HepG2 (cell line): Measurements from ENCODE around the gene TSPYL1. TPM values are rescaled to one million over a fixed set of nuclear protein-coding genes. Genes with fewer than 3 reads are reported as not detected.

ENCODE experiments used
- ATAC-seq: fragments of 200-7000 bp; cut with Tn5 transposase; 3 replicates; pipeline ENCODE4 v1.9.1; 2020; ENCODE audit warnings: mild to moderate bottlenecking, moderate library complexity
- BruUV-seq: library from RNA; stranded (reverse); fragments of 400-500 nt; replicated peaks from 2 replicates; lab custom pipeline; 2021; lab: Mats Ljungman, UMichigan
- CTCF ChIA-PET: fragments of 300-600 bp; formaldehyde crosslinking; extraction: SDS; loops from one replicate; lab custom pipeline; 2021; ENCODE audit warnings: low total read pairs, inconsistent platforms, low intra/inter-chr PET ratio; lab: Yijun Ruan, JAX
- POLR2A ChIA-PET: fragments of 350-600 bp; sonication (Branson Sonifier 250); formaldehyde crosslinking; loops from one replicate; lab custom pipeline; 2020; ENCODE audit warnings: antibody characterized with exemption, inconsistent platforms; lab: Yijun Ruan, JAX
- DNase-seq: peaks from one replicate; pipeline ENCODE4 v3.0.0-alpha.2; 2015; ENCODE audit warnings: low spot score
- FAIRE-seq: peaks from 3 replicates; lab custom pipeline; 2011; peaks lifted over from hg19 to GRCh38; lab: Jason Lieb, UNC
- H2AFZ ChIP-seq: one replicate; pipeline ENCODE4 v1.6.1; 2011; ENCODE audit warnings: low read length, inconsistent platforms
- H3K27ac ChIP-seq: fragments of 300-600 bp; 3 replicates; pipeline ENCODE4 v1.8.0; 2011; ENCODE audit warnings: mixed run types, mild to moderate bottlenecking, mixed read lengths, low read length, inconsistent platforms; ENCODE audit not compliant: insufficient read depth; ENCODE audit errors: extremely low read length
- H3K27me3 ChIP-seq, 2 experiments: fragments of 200-600 bp in 1 of 2; 2 replicates in 1 of 2; 3 replicates in 1 of 2; pipeline versions ENCODE4 v1.6.0 to v1.8.0; 2011; ENCODE audit warnings: low read length in 2 of 2, mild to moderate bottlenecking in 2 of 2, moderate library complexity in 2 of 2, inconsistent platforms in 1 of 2; ENCODE audit not compliant: insufficient read depth in 2 of 2, control insufficient read depth in 1 of 2
- H3K36me3 ChIP-seq, 2 experiments: fragments of 200-600 bp in 1 of 2; replicated peaks in 1 of 2; 2 replicates in 1 of 2; 3 replicates in 1 of 2; pipeline versions ENCODE4 v1.5.1 to v1.8.0; 2011; ENCODE audit warnings: low read length in 2 of 2, inconsistent platforms in 1 of 2; ENCODE audit not compliant: insufficient read depth in 2 of 2, control insufficient read depth in 1 of 2
- H3K4me1 ChIP-seq: 2 replicates; pipeline ENCODE4 v1.5.1; 2012; ENCODE audit warnings: low read length, inconsistent platforms; ENCODE audit not compliant: insufficient read depth
- H3K4me2 ChIP-seq: 2 replicates; pipeline ENCODE4 v1.6.0; 2011; ENCODE audit warnings: low read depth, low read length, inconsistent platforms
- H3K4me3 ChIP-seq, 3 experiments: fragments of 200-600 bp in 1 of 3; sonication (generic), shearing (Covaris generic) in 1 of 3; replicated peaks in 1 of 3; 2 replicates each; pipeline ENCODE4 v1.5.1; 2011 to 2016; ENCODE audit warnings: low read length in 3 of 3, inconsistent platforms in 2 of 3, low read depth in 2 of 3, mild to moderate bottlenecking in 2 of 3, control low read depth in 1 of 3, mixed read lengths in 1 of 3; ENCODE audit not compliant: insufficient read depth in 1 of 3
- H3K79me2 ChIP-seq: one replicate; pipeline ENCODE4 v1.6.1; 2011; ENCODE audit warnings: low read length, inconsistent platforms; ENCODE audit not compliant: insufficient read depth
- H3K9ac ChIP-seq: 2 replicates; pipeline ENCODE4 v1.6.0; 2011; ENCODE audit warnings: mild to moderate bottlenecking, low read depth, low read length, inconsistent platforms; ENCODE audit not compliant: insufficient read depth
- H3K9me3 ChIP-seq: 2 replicates; pipeline ENCODE4 v1.5.1; 2012; ENCODE audit warnings: mild to moderate bottlenecking, low read length
- H4K20me1 ChIP-seq: 2 replicates; pipeline ENCODE4 v1.6.0; 2011; ENCODE audit warnings: inconsistent platforms, mild to moderate bottlenecking, low read length, moderate library complexity; ENCODE audit not compliant: insufficient read depth
- CAMTA2 ChIP-seq: sonication (generic); formaldehyde crosslinking; IDR thresholded peaks from 2 replicates; pipeline ENCODE4 v1.4.0; 2020; ENCODE audit warnings: mild to moderate bottlenecking, missing genetic modification reagents, borderline replicate concordance
- HES4 ChIP-seq: sonication (generic); formaldehyde crosslinking; IDR thresholded peaks from 2 replicates; pipeline ENCODE4 v1.9.0; 2021; ENCODE audit warnings: mild to moderate bottlenecking, missing genetic modification reagents, borderline replicate concordance
- HNRNPLL ChIP-seq: fragments of 200-400 bp; formaldehyde crosslinking; IDR thresholded peaks from 2 replicates; pipeline ENCODE4 v1.6.1; 2017; ENCODE audit warnings: mild to moderate bottlenecking, low read depth, low read length; ENCODE audit not compliant: poor library complexity, severe bottlenecking
- NCOA5 ChIP-seq: sonication (generic); formaldehyde crosslinking; IDR thresholded peaks from 2 replicates; pipeline ENCODE4 v1.4.0; 2020; ENCODE audit warnings: missing genetic modification reagents
- PBX2 ChIP-seq: IDR thresholded peaks from 2 replicates; pipeline ENCODE4 v1.6.1; 2016; ENCODE audit warnings: control low read depth
- SIN3A ChIP-seq: IDR thresholded peaks from 2 replicates; pipeline ENCODE4 v1.6.1; 2011; ENCODE audit warnings: low read depth, mild to moderate bottlenecking, control low read depth, low read length, borderline replicate concordance
- U2AF2 ChIP-seq: fragments of 200-400 bp; formaldehyde crosslinking; IDR thresholded peaks from 2 replicates; pipeline ENCODE4 v1.6.1; 2017; ENCODE audit warnings: low read depth, mild to moderate bottlenecking, low read length
- ZC3H4 ChIP-seq: sonication (generic); formaldehyde crosslinking; IDR thresholded peaks from 2 replicates; pipeline ENCODE4 v1.4.0; 2020; ENCODE audit warnings: missing genetic modification reagents, borderline replicate concordance
- ZFAT ChIP-seq: sonication (generic); formaldehyde crosslinking; conservative IDR thresholded peaks from 2 replicates; pipeline ENCODE4 v1.8.1; 2023; ENCODE audit warnings: missing genetic modification reagents, inconsistent platforms
- ZNF605 ChIP-seq: sonication (generic); formaldehyde crosslinking; IDR thresholded peaks from 2 replicates; pipeline ENCODE4 v1.8.0; 2022; ENCODE audit warnings: mild to moderate bottlenecking, missing genetic modification reagents
- ZNF709 ChIP-seq: sonication (generic); formaldehyde crosslinking; IDR thresholded peaks from 2 replicates; pipeline ENCODE4 v1.5.0; 2020; ENCODE audit warnings: mild to moderate bottlenecking, missing genetic modification reagents
- in situ Hi-C: cut with HindIII; loops from 2 replicates; pipeline ENCODE4 v1.10.0; 2017; ENCODE audit warnings: low pct_unique_long_range_greater_than_20kb; ENCODE audit not compliant: extremely low pct_ligation_motif_present
- intact Hi-C: fragments of 100-400 bp; cut with micrococcal nuclease; formaldehyde crosslinking; loops from one replicate; pipeline ENCODE4 v1.10.0; 2022; ENCODE audit not compliant: unreplicated experiment
- polyA plus RNA-seq, 8 experiments: library from polyadenylated mRNA; depleted of rRNA in 3 of 8; stranded (reverse) in 7 of 8; unstranded in 1 of 8; fragments of >200 nt; fragmentation: Illumina TruSeq in 4 of 8; extraction: Trizol in 4 of 8; gene quantifications; 2 replicates each; pipeline versions ENCODE4 v1.2.1 to v1.2.3, GENCODE V29; 2011 to 2016; ENCODE audit warnings: low read depth in 4 of 8, missing spikeins in 1 of 8, mixed read lengths in 1 of 8; ENCODE audit not compliant: insufficient read depth in 1 of 8
- total RNA-seq, 5 experiments: library from RNA; depleted of rRNA; stranded (reverse); fragments of >200 nt; fragmentation: Illumina TruSeq; extraction: Trizol; gene quantifications; 2 replicates each; pipeline ENCODE4 v1.2.3, GENCODE V29; 2016; ENCODE audit warnings: low read depth in 1 of 5
- TF ChIP-seq, protein P1 (sequence below): sonication (generic); formaldehyde crosslinking; IDR thresholded peaks from 2 replicates; pipeline ENCODE4 v1.4.0; 2020; ENCODE audit warnings: missing genetic modification reagents
- TF ChIP-seq, protein P2 (sequence below): sonication (generic); formaldehyde crosslinking; IDR thresholded peaks from 2 replicates; pipeline ENCODE4 v1.5.1; 2020; ENCODE audit warnings: mild to moderate bottlenecking, missing genetic modification reagents, moderate library complexity

Gene TSPYL1
- total and polyA plus RNA-seq, 2 of the 13 experiments (the other 11 are each of a cell fraction or from before 2014, with no cell fraction given) = 28.3 to 93.0 TPM

GRCh38 chr6:116314878-116315277 lies 35.1 kb upstream of the TSPYL1 start:
- BruUV-seq = no TSS peak
- no peak for FAIRE-seq
- Histone ChIP-seq H3K27ac (no peak overlapping the region), H3K9ac (no peak overlapping the region), H3K27me3 (no peaks in the 10 kb centered on the region), H4K20me1 (no peaks in the 10 kb centered on the region), H3K4me2 (no peak overlapping the region), H3K4me3 (no peak overlapping the region), H3K9me3 (no peaks in the 10 kb centered on the region), H3K4me1 (no peaks in the 10 kb centered on the region), H3K36me3 (no peaks in the 10 kb centered on the region), H2AFZ (no peak overlapping the region), H3K79me2 (no peaks in the 10 kb centered on the region)
- no peak for TF ChIP-seq ZFAT (CRISPR knock-in tag)
- no peak for TF ChIP-seq PBX2 (CRISPR knock-in tag)
- no peak for TF ChIP-seq CAMTA2
- TF ChIP-seq ZNF709 (CRISPR knock-in tag) = no peak
- TF ChIP-seq, protein P1, sequence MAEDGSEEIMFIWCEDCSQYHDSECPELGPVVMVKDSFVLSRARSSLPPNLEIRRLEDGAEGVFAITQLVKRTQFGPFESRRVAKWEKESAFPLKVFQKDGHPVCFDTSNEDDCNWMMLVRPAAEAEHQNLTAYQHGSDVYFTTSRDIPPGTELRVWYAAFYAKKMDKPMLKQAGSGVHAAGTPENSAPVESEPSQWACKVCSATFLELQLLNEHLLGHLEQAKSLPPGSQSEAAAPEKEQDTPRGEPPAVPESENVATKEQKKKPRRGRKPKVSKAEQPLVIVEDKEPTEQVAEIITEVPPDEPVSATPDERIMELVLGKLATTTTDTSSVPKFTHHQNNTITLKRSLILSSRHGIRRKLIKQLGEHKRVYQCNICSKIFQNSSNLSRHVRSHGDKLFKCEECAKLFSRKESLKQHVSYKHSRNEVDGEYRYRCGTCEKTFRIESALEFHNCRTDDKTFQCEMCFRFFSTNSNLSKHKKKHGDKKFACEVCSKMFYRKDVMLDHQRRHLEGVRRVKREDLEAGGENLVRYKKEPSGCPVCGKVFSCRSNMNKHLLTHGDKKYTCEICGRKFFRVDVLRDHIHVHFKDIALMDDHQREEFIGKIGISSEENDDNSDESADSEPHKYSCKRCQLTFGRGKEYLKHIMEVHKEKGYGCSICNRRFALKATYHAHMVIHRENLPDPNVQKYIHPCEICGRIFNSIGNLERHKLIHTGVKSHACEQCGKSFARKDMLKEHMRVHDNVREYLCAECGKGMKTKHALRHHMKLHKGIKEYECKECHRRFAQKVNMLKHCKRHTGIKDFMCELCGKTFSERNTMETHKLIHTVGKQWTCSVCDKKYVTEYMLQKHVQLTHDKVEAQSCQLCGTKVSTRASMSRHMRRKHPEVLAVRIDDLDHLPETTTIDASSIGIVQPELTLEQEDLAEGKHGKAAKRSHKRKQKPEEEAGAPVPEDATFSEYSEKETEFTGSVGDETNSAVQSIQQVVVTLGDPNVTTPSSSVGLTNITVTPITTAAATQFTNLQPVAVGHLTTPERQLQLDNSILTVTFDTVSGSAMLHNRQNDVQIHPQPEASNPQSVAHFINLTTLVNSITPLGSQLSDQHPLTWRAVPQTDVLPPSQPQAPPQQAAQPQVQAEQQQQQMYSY (CRISPR knock-in tag) = no peak
- TF ChIP-seq HNRNPLL = no peak
- TF ChIP-seq HES4 (CRISPR knock-in tag) = no peak
- TF ChIP-seq ZNF605 (CRISPR knock-in tag) = no peak
- TF ChIP-seq, protein P2, sequence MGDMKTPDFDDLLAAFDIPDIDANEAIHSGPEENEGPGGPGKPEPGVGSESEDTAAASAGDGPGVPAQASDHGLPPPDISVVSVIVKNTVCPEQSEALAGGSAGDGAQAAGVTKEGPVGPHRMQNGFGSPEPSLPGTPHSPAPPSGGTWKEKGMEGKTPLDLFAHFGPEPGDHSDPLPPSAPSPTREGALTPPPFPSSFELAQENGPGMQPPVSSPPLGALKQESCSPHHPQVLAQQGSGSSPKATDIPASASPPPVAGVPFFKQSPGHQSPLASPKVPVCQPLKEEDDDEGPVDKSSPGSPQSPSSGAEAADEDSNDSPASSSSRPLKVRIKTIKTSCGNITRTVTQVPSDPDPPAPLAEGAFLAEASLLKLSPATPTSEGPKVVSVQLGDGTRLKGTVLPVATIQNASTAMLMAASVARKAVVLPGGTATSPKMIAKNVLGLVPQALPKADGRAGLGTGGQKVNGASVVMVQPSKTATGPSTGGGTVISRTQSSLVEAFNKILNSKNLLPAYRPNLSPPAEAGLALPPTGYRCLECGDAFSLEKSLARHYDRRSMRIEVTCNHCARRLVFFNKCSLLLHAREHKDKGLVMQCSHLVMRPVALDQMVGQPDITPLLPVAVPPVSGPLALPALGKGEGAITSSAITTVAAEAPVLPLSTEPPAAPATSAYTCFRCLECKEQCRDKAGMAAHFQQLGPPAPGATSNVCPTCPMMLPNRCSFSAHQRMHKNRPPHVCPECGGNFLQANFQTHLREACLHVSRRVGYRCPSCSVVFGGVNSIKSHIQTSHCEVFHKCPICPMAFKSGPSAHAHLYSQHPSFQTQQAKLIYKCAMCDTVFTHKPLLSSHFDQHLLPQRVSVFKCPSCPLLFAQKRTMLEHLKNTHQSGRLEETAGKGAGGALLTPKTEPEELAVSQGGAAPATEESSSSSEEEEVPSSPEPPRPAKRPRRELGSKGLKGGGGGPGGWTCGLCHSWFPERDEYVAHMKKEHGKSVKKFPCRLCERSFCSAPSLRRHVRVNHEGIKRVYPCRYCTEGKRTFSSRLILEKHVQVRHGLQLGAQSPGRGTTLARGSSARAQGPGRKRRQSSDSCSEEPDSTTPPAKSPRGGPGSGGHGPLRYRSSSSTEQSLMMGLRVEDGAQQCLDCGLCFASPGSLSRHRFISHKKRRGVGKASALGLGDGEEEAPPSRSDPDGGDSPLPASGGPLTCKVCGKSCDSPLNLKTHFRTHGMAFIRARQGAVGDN (CRISPR knock-in tag) = no peak
- TF ChIP-seq SIN3A = no peak
- TF ChIP-seq ZC3H4 = no peak
- no peak for TF ChIP-seq U2AF2
- TF ChIP-seq NCOA5 (CRISPR knock-in tag) = no peak
- intact Hi-C loops = no loop called here
- in situ Hi-C loops = no loop called here
- ChIA-PET POLR2A (no interaction called here), CTCF (no interaction called here)
- no peak for ATAC-seq
- DNase-seq = no peak
